Neural crest cell (in vitro differentiated cells): ENCODE data around the gene PLCL2. TPM values are rescaled to one million over a fixed set of nuclear protein-coding genes. Genes with fewer than 3 reads are reported as not detected.

Source experiments
- DNase-seq: peaks from one replicate; pipeline ENCODE4 v3.0.0; 2021; ENCODE audit warnings: low read depth, mixed read lengths, low spot score
- H3K27ac Mint-ChIP-seq: one replicate; pipeline ENCODE4 v1.8.0; 2021; ENCODE audit warnings: mild to moderate bottlenecking, mixed read lengths; ENCODE audit not compliant: unreplicated experiment
- H3K27me3 Mint-ChIP-seq: 2 replicates; pipeline ENCODE4 v1.8.0; 2021; ENCODE audit warnings: low read depth, mild to moderate bottlenecking, mixed read lengths
- H3K36me3 Mint-ChIP-seq: 2 replicates; pipeline ENCODE4 v1.8.0; 2021; ENCODE audit warnings: low read depth, mild to moderate bottlenecking, mixed read lengths
- H3K4me1 Mint-ChIP-seq: 2 replicates; pipeline ENCODE4 v1.8.0; 2021; ENCODE audit warnings: mixed read lengths
- H3K4me3 Mint-ChIP-seq: one replicate; pipeline ENCODE4 v1.8.0; 2021; ENCODE audit warnings: mild to moderate bottlenecking, mixed read lengths
- H3K9me3 Mint-ChIP-seq: 2 replicates; pipeline ENCODE4 v1.8.0; 2021; ENCODE audit warnings: mixed read lengths
- CTCF ChIP-seq: fragments of 200-600 bp; sonication (generic); conservative IDR thresholded peaks from 2 replicates; pipeline ENCODE4 v1.5.0; 2021; ENCODE audit warnings: antibody characterized with exemption, mild to moderate bottlenecking
- total RNA-seq: library from RNA; stranded (reverse); gene quantifications from 2 replicates; pipeline ENCODE4 v1.2.1, GENCODE V29; 2021

The PLCL2 gene
- total RNA-seq, 1 donor from 2014 or later, result 10.5 TPM

DNA sequence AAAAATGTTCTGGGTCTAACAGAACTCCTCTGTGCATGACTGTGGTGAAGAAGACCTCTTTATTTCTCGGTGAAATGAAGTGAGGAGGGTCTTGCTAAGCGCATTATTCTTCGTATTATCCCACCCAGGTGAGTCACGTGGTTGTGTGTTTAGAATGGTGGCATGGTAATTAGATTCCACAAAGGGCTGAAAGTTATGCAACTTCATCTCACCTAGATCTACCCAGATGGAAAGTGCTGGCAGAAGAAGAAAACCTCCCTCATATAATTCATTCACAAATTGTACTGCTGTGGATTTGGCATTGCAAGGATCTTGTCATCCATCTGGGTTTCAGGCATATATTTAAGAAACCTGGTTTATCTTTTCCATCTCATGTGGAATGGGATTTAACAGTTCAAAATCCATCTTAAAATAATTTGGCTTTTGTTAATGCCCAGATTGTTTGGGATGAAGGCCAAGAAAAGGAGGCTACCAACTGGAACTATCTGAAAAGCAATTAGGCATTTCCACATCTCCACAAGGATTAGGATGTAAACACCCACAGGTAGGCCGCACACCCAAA is 175.3 kb downstream of the PLCL2 start:
- Mint-ChIP-seq H3K4me1 (peaks cover 4% of the 10 kb centered on the region), H3K27me3 (no peaks in the 10 kb centered on the region), H3K9me3 (no peaks in the 10 kb centered on the region), H3K36me3 (no peaks in the 10 kb centered on the region), H3K27ac (no peak overlapping the region), H3K4me3 (no peak overlapping the region)
- no peak for TF ChIP-seq CTCF
- no peak for DNase-seq

GRCh38 chr3:17061005-17061404 is 176.2 kb downstream of the PLCL2 start:
- no peaks in the 10 kb centered on the region for H3K36me3 Mint-ChIP-seq
- H3K27ac Mint-ChIP-seq, result no peak overlapping the region
- DNase-seq, result no peak
- H3K9me3 Mint-ChIP-seq, result no peaks in the 10 kb centered on the region
- peaks cover 1% of the 10 kb centered on the region for H3K4me1 Mint-ChIP-seq
- no peaks in the 10 kb centered on the region for H3K27me3 Mint-ChIP-seq
- H3K4me3 Mint-ChIP-seq, result no peak overlapping the region
- no peak for TF ChIP-seq CTCF

GRCh38 chr3:17062736-17063135 is 178.0 kb downstream of the PLCL2 start:
- Mint-ChIP-seq H3K36me3 (no peaks in the 10 kb centered on the region), H3K4me3 (no peak overlapping the region), H3K9me3 (no peaks in the 10 kb centered on the region), H3K27me3 (no peaks in the 10 kb centered on the region), H3K4me1 (no peaks in the 10 kb centered on the region), H3K27ac (no peak overlapping the region)
- DNase-seq, result no peak
- no peak for TF ChIP-seq CTCF

- no peak for DNase-seq
- no peaks in the 10 kb centered on the region for H3K9me3 Mint-ChIP-seq
- H3K4me1 Mint-ChIP-seq, result no peaks in the 10 kb centered on the region
- H3K4me3 Mint-ChIP-seq, result no peak overlapping the region
- no peaks in the 10 kb centered on the region for H3K36me3 Mint-ChIP-seq
- H3K27me3 Mint-ChIP-seq, result no peaks in the 10 kb centered on the region
- no peak for TF ChIP-seq CTCF
- no peak overlapping the region for H3K27ac Mint-ChIP-seq
Measured at GRCh38 chr3:17063596-17063995, 178.8 kb downstream of the PLCL2 start.

DNA sequence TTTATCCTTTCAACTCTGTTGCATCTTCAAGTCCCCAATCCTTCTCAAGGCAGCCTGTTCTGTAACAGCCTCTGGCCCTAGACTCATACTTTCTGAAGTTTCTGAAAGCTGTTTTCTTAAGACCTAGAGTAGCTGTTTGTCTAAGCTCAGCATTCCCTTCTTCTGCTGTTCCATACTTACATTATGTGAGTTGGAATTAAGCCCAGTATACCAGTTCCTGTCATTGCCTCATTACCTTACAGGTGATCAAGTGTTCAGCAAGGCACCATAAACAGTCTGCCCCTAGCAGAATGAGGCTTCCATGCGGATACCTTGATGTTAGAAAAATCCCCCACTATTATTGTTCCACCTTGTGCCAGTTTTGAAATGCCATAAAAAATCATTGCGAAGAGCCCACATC is 180.6 kb downstream of the PLCL2 start:
- DNase-seq, result no peak
- Mint-ChIP-seq H3K4me3 (no peak overlapping the region), H3K9me3 (no peaks in the 10 kb centered on the region), H3K36me3 (no peaks in the 10 kb centered on the region), H3K27ac (no peak overlapping the region), H3K4me1 (peaks cover 2% of the 10 kb centered on the region), H3K27me3 (no peaks in the 10 kb centered on the region)
- no peak for TF ChIP-seq CTCF
